Mucosa of rectum (tissue), 2 donors: Measurements from ENCODE around the gene CBY2.

Experiments used
- H3K27ac ChIP-seq, 2 donors: one replicate each; pipeline ENCODE4 v1.7.0; 2013; ENCODE audit warnings: inconsistent platforms in 2 of 2, low read depth in 2 of 2, low read length in 2 of 2
- H3K27me3 ChIP-seq, 2 donors: one replicate each; pipeline ENCODE4 v1.7.0; 2013; ENCODE audit warnings: low read length in 2 of 2; ENCODE audit not compliant: control insufficient read depth in 2 of 2, insufficient read depth in 2 of 2
- H3K36me3 ChIP-seq, 2 donors: one replicate each; pipeline ENCODE4 v1.7.0; 2013; ENCODE audit warnings: low read length in 2 of 2; ENCODE audit not compliant: control insufficient read depth in 2 of 2, insufficient read depth in 2 of 2
- H3K4me1 ChIP-seq, 2 donors: one replicate each; pipeline ENCODE4 v1.7.0; 2013; ENCODE audit warnings: low read length in 2 of 2, mild to moderate bottlenecking in 1 of 2; ENCODE audit not compliant: control insufficient read depth in 2 of 2, insufficient read depth in 2 of 2
- H3K4me3 ChIP-seq, 2 donors: one replicate each; pipeline ENCODE4 v1.7.0; 2013; ENCODE audit warnings: low read length in 2 of 2
- H3K9ac ChIP-seq, 2 donors: one replicate each; pipeline ENCODE4 v1.7.0; 2013; ENCODE audit warnings: low read length in 2 of 2, low read depth in 1 of 2, mild to moderate bottlenecking in 1 of 2
- H3K9me3 ChIP-seq, 2 donors: one replicate each; pipeline ENCODE4 v1.7.0; 2013; ENCODE audit warnings: low read length in 2 of 2; ENCODE audit not compliant: control insufficient read depth in 2 of 2
- donor health status: healthy.
- donor health status: Normal muscosa, but diverticular disease.

Gene CBY2

GRCh38 chr13:45678282-45678681, 23.8 kb upstream of the CBY2 start:
- H3K4me3 ChIP-seq, result no peak overlapping the region
- H3K9me3 ChIP-seq, result no peaks in the 10 kb centered on the region
- H3K27ac ChIP-seq, result no peak overlapping the region
- H3K27me3 ChIP-seq, result no peaks in the 10 kb centered on the region
- no peaks in the 10 kb centered on the region for H3K4me1 ChIP-seq
- no peak overlapping the region for H3K9ac ChIP-seq
- H3K36me3 ChIP-seq, result no peaks in the 10 kb centered on the region

GRCh38 chr13:45681113-45681512, 21.0 kb upstream of the CBY2 start:
- H3K27me3 ChIP-seq, result no peaks in the 10 kb centered on the region
- H3K9ac ChIP-seq, result no peak overlapping the region
- no peaks in the 10 kb centered on the region for H3K36me3 ChIP-seq
- H3K4me1 ChIP-seq, result no peaks in the 10 kb centered on the region
- H3K27ac ChIP-seq, result no peak overlapping the region
- no peak overlapping the region for H3K4me3 ChIP-seq
- H3K9me3 ChIP-seq, result no peaks in the 10 kb centered on the region

- H3K4me1 ChIP-seq, result no peaks in the 10 kb centered on the region
- H3K9ac ChIP-seq, result no peak overlapping the region
- no peaks in the 10 kb centered on the region for H3K27me3 ChIP-seq
- no peak overlapping the region for H3K27ac ChIP-seq
- H3K9me3 ChIP-seq, result no peaks in the 10 kb centered on the region
- no peaks in the 10 kb centered on the region for H3K36me3 ChIP-seq
- H3K4me3 ChIP-seq, result no peak overlapping the region
Observed at GRCh38 chr13:45682494-45683008, 19.6 kb upstream of the CBY2 start.

- Histone ChIP-seq H3K4me3 (no peak overlapping the region), H3K36me3 (no peaks in the 10 kb centered on the region), H3K27ac (no peak overlapping the region), H3K9me3 (no peaks in the 10 kb centered on the region), H3K4me1 (no peaks in the 10 kb centered on the region), H3K27me3 (no peaks in the 10 kb centered on the region), H3K9ac (no peak overlapping the region)
Observed at GRCh38 chr13:45683701-45684100, 18.4 kb upstream of the CBY2 start.

GRCh38 chr13:45688577-45688976, 13.5 kb upstream of the CBY2 start:
- Histone ChIP-seq H3K4me3 (no peak overlapping the region), H3K27me3 (no peaks in the 10 kb centered on the region), H3K27ac (no peak overlapping the region), H3K4me1 (no peaks in the 10 kb centered on the region), H3K36me3 (no peaks in the 10 kb centered on the region), H3K9ac (no peak overlapping the region), H3K9me3 (no peaks in the 10 kb centered on the region)

GRCh38 chr13:45690636-45691035, 11.5 kb upstream of the CBY2 start:
- Histone ChIP-seq H3K9ac (no peak overlapping the region), H3K4me3 (no peak overlapping the region), H3K27ac (no peak overlapping the region), H3K4me1 (no peaks in the 10 kb centered on the region), H3K9me3 (no peaks in the 10 kb centered on the region), H3K36me3 (no peaks in the 10 kb centered on the region), H3K27me3 (no peaks in the 10 kb centered on the region)

- no peaks in the 10 kb centered on the region for H3K9me3 ChIP-seq
- no peak overlapping the region for H3K9ac ChIP-seq
- no peak overlapping the region for H3K4me3 ChIP-seq
- no peaks in the 10 kb centered on the region for H3K4me1 ChIP-seq
- no peaks in the 10 kb centered on the region for H3K36me3 ChIP-seq
- no peaks in the 10 kb centered on the region for H3K27me3 ChIP-seq
- no peak overlapping the region for H3K27ac ChIP-seq
Observed at GRCh38 chr13:45691251-45691650, 10.9 kb upstream of the CBY2 start.

- no peaks in the 10 kb centered on the region for H3K27me3 ChIP-seq
Observed at GRCh38 chr13:45691667-45692066, 10.5 kb upstream of the CBY2 start.

GRCh38 chr13:45695198-45695730, 6.9 kb upstream of the CBY2 start:
- Histone ChIP-seq H3K27ac (peak overlapping the region in 1 of 2 donors; percentile 11), H3K36me3 (no peaks in the 10 kb centered on the region), H3K27me3 (no peaks in the 10 kb centered on the region), H3K9ac (no peak overlapping the region), H3K4me1 (no peaks in the 10 kb centered on the region), H3K9me3 (no peaks in the 10 kb centered on the region), H3K4me3 (no peak overlapping the region)

More at GRCh38 chr13:45691667-45692066, 10.5 kb upstream of the CBY2 start:
- Histone ChIP-seq H3K4me3 (no peak overlapping the region), H3K36me3 (no peaks in the 10 kb centered on the region), H3K4me1 (no peaks in the 10 kb centered on the region), H3K9ac (no peak overlapping the region), H3K27ac (no peak overlapping the region), H3K9me3 (no peaks in the 10 kb centered on the region)

- H3K27me3 ChIP-seq, result no peaks in the 10 kb centered on the region
- H3K9ac ChIP-seq, result no peak overlapping the region
- no peaks in the 10 kb centered on the region for H3K9me3 ChIP-seq
- no peaks in the 10 kb centered on the region for H3K36me3 ChIP-seq
- no peak overlapping the region for H3K4me3 ChIP-seq
- H3K4me1 ChIP-seq, result no peaks in the 10 kb centered on the region
- H3K27ac ChIP-seq, result no peak overlapping the region
Observed at GRCh38 chr13:45696610-45697226, 5.4 kb upstream of the CBY2 start.
